ENCODE measurements around the gene TMEM266. TPM values are rescaled to one million over a fixed set of nuclear protein-coding genes. Genes with fewer than 3 reads are reported as not detected.
A peak's percentile ranks its signal among the peaks of the same experiment; 100 is the strongest.

The TMEM266 gene
- total RNA-seq, 1 donor: under 0.01 TPM

DNA sequence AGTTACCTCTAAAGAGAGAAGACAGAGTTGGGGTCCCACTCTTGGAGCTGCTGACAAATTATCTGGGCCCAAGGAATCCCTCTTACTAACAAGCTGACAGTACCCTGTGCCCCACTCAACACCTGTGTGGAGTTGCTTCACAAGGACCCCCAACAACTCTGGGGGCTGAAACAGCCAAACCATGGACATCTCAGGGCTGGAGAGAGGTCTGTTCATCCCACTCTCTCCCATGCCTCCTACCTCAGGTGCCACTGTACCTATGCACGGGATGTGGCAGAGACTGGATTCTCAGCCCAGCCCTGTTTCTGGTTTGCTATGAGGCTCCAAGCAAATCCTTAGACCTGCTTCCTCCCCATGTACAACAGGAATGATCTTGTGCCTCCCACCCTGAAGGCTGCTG lies 149.7 kb downstream of the TMEM266 start:
- no peak for DNase-seq (ENCODE audit: low read depth)
- TF ChIP-seq, protein P1, sequence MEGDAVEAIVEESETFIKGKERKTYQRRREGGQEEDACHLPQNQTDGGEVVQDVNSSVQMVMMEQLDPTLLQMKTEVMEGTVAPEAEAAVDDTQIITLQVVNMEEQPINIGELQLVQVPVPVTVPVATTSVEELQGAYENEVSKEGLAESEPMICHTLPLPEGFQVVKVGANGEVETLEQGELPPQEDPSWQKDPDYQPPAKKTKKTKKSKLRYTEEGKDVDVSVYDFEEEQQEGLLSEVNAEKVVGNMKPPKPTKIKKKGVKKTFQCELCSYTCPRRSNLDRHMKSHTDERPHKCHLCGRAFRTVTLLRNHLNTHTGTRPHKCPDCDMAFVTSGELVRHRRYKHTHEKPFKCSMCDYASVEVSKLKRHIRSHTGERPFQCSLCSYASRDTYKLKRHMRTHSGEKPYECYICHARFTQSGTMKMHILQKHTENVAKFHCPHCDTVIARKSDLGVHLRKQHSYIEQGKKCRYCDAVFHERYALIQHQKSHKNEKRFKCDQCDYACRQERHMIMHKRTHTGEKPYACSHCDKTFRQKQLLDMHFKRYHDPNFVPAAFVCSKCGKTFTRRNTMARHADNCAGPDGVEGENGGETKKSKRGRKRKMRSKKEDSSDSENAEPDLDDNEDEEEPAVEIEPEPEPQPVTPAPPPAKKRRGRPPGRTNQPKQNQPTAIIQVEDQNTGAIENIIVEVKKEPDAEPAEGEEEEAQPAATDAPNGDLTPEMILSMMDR (IDR thresholded peaks at IDR 0.05; ENCODE audit: insufficient read depth, low read depth, low read length): no peak
- no peak overlapping the region for H3K4me3 ChIP-seq (ENCODE audit: low read depth, low read length)

DNA sequence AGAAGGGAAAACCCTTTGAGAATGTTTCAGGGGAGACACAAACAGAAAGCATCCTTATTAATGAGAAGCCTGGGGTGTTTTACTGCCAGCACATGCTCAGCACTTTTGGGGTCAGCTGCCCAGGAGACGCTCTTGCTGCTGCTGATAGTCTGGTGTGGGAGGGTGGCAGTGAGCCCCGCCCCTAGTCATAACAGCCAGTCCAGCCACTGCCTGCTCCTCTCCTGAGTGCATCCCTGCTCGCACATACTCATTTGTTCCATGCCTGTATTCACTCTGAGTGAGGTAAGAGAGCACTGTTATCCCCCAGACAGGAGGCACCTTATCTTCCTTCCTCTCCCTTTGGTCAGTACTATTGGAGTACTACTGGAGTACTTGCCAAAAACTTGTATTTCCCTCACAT lies 150.2 kb downstream of the TMEM266 start:
- DNase-seq (ENCODE audit: low read depth): peak; percentile 21
- H3K4me3 ChIP-seq (ENCODE audit: low read depth, low read length): no peak overlapping the region
- TF ChIP-seq, protein P1 (IDR thresholded peaks at IDR 0.05; ENCODE audit: insufficient read depth, low read depth, low read length): no peak

DNA sequence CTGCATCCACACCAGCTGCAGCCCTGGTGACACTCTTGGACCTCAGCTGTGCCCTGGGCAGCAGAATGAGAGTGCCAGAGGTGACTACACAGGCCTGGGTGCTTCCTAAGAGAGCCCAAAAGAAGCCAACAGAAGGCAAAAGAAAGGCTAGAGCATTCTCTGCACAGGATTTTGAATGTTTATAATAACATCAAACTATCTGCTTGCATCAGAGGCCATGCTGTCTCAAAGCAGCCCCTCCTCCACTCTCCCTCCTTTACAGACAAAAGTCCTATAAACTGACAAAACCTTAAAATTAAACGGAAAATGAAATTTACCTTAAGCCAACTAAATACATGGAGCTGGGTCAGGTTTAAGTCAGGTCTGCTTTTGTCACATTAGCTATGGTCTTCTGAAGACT lies 155.8 kb downstream of the TMEM266 start:
- TF ChIP-seq, protein P1 (IDR thresholded peaks at IDR 0.05; ENCODE audit: insufficient read depth, low read depth, low read length): no peak
- no peak overlapping the region for H3K4me3 ChIP-seq (ENCODE audit: low read depth, low read length)
- DNase-seq (ENCODE audit: low read depth): peak; percentile 47

DNA sequence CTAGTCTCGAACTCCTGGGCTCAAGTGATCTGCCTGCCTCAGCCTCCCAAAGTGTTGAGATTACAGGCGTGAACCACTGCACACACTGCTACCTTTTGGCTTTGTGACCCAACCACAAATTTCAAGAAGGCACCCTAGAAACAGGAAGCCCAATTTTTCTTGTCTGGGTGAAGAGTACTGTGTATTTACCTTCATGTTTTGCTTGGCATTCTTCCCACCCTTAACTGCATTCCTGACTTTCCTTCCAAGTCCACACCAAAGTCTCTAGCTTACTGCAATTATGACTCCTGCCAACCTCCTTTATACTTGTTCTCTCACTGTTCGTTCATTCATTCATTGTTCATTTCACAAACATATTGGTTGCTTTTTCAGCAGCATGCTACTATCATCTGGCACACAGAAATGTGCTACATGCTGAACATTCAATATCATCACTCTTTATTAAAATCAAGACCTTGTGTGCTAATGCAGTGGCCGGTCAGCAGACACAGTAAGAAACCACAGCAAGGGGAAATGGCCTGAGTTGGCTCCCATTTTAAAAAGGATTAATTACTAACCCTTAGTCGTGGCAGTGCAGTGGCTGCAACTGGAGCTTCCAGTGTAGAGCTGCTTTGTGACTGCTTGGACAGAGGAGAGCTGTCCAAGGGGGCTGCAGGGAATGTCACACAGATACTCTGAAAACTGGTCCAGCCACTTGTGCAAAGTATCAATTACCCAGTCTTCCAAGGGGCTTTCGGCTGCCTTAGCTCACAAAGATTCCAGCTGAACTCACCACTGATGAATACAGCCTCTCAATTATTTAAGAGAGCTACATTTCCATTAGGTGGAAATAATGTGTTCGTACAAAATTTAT lies 157.5 kb downstream of the TMEM266 start:
- TF ChIP-seq, protein P1 (IDR thresholded peaks at IDR 0.05; ENCODE audit: insufficient read depth, low read depth, low read length): no peak
- no peak overlapping the region for H3K4me3 ChIP-seq (ENCODE audit: low read depth, low read length)
- DNase-seq (ENCODE audit: low read depth): peak; percentile 29

DNA sequence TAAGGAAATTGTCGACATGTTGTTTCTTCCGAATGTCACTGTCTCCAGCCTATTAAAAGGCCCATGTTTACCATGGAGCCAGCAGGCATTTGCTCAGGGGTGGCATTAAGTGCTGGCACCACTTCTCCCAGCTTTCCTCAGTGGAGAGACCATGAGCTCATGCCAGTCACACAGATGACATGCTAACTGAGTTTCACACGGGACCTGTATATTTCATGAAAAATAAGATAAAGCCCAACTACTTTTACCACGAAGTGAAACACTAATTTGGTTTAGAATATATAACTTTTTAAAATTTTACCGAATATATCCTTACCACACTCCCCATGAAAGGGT lies 158.1 kb downstream of the TMEM266 start:
- DNase-seq (ENCODE audit: low read depth): no peak
- H3K4me3 ChIP-seq (ENCODE audit: low read depth, low read length): no peak overlapping the region
- TF ChIP-seq, protein P1 (IDR thresholded peaks at IDR 0.05; ENCODE audit: insufficient read depth, low read depth, low read length): no peak

GRCh38 chr15:76221085-76221767 lies 161.4 kb downstream of the TMEM266 start:
- TF ChIP-seq, protein P1 (IDR thresholded peaks at IDR 0.05; ENCODE audit: insufficient read depth, low read depth, low read length): no peak
- no peak overlapping the region for H3K4me3 ChIP-seq (ENCODE audit: low read depth, low read length)
- DNase-seq (ENCODE audit: low read depth): no peak

Measured in fibroblast of villous mesenchyme (primary cell).